Retina (tissue), 1 donor: Measurements from ENCODE around the gene MOAP1.
"Not testable (repeated sequence)": the region's sequence is repeated elsewhere in the genome, so short reads cannot be mapped to it uniquely, and the experiment has no call there.

ENCODE experiments used
- DNase-seq: peaks from one replicate; pipeline ENCODE4 v3.0.0-alpha.2; 2016

MOAP1 gene, protein sequence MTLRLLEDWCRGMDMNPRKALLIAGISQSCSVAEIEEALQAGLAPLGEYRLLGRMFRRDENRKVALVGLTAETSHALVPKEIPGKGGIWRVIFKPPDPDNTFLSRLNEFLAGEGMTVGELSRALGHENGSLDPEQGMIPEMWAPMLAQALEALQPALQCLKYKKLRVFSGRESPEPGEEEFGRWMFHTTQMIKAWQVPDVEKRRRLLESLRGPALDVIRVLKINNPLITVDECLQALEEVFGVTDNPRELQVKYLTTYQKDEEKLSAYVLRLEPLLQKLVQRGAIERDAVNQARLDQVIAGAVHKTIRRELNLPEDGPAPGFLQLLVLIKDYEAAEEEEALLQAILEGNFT

DNA sequence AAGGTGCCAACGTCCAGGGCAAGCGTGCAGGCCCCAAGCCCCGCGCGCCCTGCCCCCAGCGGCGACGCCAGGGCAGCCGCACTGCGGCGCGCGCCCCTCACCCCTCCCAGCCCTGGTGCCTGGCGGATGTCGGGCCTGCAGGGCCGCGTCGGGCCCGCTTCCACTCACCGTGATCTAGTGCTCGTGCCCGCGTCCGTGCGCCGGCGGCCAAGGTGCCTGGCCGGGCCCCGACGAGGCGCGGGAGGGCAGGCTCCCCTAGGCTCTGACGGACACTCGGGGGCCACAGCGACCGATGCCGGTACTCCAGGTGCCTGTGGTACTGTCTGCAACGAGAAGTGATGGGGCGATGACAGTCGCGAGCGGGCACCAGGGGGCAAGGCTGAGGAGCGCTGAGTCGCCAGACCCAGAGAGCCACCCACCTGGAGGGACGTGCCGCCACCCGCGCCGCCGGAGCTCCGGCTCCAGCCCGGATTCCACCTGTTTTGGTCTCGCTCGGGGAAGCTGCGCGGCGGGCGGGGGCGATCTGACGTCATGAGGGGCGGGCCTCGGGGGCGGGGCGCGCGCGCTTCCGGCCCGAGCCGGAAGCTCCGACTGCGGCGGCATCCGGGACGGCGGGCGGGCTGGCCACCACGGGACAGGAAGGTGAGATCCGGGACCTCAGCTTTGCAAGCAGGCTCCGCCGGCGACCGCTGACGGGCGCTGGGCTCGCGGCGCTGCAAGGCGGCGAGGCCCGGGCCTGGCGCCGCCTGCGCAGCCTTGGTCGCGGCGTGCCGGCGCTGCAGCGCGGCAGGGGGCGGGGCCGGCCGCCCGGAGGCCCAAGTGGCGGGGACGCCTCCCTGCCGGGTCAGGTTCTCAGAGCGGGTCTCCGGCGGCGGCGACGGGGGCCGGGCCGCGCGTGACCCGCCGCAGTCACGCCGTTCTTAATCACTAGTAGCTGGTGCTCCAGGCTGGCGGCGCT, at the start of gene MOAP1, which contains the start of gene LYSET:
TSS of gene MOAP1 (minus strand) at position 507 of the 958 bp plus-strand sequence. CDS start 655 bp downstream, outside the sequence.
TSS of gene LYSET (plus strand) at position 927 of the 958 bp plus-strand sequence. CDS start 89 bp downstream, outside the sequence.
- DNase-seq, result peak; percentile 96

DNA sequence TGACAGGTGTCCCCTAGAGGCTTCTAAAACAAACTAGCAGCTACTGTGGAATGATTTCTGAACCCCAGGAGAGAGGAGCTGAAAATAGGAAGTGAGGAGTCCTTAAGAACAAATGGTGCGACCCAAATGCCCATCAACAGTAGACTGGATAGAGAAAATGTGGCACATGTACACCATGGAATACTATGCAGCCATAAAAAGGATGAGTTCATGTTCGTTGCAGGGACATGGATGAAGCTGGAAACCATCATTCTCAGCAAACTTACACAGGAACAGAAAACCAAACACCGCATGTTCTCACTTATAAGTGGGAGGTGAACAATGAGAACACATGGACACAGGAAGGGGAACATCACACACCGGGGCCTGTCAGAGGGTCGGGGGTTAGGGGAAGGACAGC, 48.4 kb upstream of the MOAP1 start:
- DNase-seq, result not testable (repeated sequence)

DNA sequence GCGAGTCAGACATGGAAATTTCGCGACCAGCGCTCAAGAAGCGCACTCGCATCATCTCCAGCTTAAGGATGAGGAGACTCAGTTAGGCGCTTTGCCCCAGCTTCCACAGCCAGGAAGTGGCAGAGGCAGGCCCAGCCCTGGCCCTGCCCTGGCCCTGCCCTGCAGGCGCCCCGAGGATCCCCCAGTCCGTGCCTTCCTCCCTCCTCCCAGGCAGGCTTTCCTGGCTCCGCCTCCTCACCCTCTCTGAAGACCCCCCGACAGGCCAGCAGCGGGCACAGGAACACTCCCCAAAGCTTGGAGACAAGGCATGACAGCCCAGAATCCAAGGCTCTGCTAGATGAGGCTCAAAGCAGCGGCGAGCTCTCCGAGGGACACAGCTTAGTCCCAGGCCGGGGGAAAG, 47.5 kb upstream of the MOAP1 start:
- DNase-seq, result no peak

DNA sequence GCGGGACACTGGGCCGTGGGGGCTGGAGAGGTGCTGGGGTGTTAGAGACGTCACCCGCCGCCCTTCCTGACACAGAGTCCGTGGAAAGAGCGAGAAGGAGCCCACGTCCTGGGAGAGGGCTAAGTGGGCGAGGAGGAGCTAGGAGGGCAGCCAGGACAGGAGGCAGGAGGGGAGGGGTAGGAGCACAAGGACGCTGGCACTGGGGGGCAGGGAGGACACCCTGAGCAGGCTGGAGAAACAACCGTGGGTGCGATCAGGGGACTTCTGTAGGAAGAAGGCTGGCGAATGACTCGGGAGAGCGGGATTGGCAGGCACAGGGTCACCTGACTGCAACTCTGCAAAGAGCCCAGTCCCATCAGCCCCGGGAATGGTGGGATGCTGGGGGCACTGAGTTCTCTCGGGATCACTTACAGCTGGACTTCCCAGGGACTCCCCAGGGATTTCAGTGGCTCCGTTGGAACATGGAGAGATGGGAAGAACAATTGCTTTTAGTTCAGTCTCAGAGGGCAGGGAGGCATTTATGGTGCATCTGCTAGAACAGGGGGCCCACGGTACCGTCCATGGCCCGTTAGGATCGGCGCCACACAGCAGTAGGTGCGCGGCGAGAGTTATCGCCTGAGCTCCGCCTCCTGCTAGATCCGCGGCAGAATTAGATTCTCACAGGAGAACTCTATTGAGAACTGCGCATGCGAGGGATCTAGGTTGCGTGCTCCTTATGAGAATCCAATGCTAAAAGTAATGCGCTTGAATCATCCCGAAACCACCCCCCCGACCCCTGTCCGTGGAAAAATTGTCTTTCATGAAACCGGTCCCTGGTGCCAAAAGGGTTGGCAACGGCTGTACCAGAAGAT, 46.7 kb upstream of the MOAP1 start:
- peak; percentile 70 for DNase-seq

DNA sequence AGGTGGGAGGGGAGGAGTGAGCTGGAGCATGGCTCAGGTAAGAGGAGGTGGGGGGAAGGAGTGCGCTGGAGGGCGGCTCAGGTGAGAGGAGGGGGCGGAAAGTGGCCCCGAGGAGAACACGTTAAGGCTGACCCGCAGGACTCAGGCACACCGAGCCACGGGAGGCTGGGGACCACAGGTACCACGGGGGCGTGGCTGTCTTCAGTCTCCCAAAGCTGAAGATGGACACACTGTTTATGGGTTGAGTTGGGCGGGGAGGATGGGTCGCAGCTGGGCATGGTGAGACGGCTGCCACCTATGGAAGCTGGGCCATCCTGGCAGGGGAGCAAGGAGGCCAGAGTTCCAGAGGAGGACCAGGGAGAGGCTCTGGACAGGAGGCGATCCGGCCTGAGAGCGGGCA, 45.8 kb upstream of the MOAP1 start:
- no peak for DNase-seq

DNA sequence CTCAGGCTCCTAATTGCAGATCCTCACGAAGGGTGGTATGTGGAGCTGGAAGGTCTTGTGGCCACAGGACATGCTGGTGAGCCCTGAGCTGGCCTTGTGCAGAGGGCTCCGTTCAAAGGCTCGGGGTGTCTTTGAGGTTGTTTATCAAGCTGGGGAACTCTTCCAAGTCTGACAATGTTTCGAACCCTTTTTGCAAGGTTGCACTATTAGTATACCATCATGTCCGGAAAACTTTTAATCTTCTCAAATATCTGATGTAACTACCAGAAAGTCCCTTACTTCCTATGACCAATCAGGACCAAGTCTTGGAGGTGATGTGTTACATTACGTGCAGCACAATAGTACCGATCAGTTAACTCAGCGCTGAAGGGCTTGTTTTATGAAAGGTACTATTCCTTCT, 43.9 kb upstream of the MOAP1 start:
- DNase-seq, result no peak

DNA sequence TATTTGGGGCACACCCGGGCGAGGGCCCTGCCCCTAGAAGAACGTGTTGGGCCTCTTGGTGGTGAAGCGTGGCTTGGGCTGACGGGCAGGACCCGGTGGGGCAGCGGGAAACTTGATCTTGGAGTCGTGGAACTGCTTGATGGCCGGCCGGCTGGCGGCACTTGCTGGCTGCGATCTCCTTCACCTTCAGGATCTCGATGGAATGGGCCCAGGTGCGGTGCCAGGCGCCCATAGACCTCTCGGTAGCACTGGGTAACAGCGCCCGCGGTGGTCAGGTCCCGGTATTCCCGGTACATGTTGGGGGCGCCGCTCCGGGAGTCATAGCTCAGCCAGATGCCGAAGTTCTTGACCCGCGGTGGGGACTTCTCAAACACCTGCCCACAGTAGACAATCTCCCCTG, 38.9 kb upstream of the MOAP1 start:
- DNase-seq, result no peak

DNA sequence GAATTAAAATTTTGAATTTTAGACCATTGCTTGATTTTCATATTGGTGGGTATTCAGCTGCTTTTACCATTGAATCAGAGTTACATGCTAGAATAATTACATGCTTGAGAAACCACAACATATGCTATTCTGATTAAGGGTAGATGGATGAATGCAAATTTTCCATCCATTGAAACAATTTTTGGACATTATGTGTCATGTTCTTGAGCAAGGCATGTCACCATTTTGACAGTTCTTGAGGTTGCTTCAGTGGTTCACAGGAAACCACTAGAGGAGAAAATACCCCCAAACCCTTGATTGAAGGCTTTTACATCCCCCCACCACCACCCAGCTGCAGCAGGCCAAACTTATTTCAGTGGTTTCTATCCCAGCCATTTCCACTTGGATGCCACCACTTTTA, 35.8 kb upstream of the MOAP1 start:
- no peak for DNase-seq

DNA sequence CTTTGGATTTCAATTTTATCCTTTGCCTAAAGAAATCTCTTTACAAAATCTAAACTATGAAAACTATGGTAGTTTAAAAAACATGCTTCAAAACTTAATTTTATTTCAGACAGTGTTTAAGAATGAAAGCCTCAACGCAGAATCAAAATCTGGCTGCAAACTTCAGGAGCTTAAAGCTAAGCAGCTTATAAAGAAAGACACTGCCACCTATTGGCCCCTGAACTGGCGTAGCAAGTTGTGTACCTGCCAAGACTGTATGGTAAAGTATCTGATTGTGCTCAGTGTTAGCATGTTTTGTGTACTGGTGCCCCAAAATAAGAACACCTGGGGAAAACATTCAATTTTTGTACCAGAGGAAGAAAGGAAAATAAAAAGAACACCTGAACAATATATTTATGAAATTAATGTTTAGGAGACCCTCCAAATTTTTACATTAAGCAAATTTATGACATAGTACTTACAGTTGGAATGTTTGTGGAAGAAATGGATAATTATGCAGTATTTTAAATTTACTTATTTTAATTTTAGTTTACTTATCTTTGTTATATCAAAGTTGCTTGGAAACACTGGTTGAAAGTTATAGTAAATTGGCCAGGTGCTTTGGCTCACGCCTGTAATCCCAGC, 34.5 kb upstream of the MOAP1 start:
- DNase-seq, result no peak

DNA sequence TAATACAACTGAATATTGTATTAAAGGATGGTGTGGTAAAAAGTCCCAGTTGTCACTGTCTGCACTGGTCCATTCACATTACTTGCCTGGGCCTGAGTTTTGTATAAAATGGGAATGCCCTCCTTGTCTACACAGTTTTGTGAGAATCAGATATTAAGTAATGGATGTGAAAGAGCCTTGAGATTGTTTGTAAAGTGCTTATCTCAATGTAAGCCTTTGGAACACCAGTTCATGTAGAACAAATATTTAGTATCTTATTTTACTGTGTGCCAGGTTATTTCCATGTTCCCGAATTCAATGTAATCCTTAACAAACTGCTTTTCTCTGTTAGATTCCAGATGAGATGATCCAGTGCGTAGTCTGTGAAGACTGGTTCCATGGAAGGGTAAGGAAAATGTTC, 29.9 kb upstream of the MOAP1 start:
- no peak for DNase-seq

DNA sequence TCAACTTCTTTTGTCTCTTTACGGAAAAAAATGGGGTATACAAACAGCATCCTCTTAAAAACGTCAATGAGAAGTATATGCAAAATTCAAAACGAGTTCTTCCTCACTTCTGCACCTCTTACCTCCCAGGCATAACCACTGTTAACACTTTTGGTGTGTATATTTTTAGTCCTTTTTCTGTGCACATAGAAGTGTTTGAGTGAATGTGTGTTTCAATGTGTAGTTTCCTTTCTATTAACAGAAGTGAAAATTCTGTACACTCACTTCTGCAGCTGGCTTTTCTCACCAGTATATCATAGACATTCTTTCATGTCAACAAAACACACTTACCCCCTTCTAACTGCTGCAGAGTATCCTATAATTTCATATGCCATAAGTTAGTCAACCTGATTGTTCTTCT, 27.7 kb upstream of the MOAP1 start:
- DNase-seq, result no peak

DNA sequence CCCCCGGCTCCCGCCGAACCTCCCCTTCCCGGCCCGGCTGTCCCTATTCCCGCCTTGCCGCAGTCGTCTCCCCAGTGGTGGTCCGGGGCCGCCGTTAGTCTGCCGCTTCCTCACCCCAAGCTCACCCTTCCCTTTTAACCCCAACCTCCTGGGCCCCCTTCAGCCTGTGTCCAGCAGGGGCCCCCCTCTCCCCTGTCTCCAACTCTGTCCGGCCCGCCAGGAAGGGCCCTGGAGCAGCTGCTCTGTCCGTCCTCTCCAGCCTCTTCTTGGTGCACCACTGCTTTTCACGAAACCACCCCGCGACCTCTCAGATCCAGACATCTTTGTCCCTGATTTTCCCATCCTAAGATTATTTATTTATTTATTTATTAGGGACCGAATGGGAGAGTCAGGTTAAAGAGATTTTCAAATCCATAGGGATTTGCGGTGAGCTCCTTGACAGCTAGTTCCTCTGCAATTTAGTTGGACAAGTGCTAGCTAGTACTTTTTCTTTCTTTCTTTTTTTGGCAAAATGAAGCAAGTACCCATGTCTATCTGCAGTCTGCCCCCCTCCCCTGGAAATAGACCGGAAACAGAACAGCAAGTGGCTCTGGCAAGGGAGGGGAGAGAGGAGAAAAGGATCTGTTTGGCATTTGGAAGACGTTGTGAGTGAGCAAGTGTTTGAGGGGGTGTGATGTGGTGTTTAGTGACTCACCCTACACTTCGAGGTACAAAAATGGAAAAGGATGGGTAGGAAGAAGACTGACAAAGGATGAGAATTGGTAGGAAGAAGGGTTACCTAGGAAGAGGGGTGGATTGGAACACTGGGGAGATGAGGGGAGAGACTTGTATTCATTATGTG, 23.0 kb upstream of the MOAP1 start:
- no peak for DNase-seq

DNA sequence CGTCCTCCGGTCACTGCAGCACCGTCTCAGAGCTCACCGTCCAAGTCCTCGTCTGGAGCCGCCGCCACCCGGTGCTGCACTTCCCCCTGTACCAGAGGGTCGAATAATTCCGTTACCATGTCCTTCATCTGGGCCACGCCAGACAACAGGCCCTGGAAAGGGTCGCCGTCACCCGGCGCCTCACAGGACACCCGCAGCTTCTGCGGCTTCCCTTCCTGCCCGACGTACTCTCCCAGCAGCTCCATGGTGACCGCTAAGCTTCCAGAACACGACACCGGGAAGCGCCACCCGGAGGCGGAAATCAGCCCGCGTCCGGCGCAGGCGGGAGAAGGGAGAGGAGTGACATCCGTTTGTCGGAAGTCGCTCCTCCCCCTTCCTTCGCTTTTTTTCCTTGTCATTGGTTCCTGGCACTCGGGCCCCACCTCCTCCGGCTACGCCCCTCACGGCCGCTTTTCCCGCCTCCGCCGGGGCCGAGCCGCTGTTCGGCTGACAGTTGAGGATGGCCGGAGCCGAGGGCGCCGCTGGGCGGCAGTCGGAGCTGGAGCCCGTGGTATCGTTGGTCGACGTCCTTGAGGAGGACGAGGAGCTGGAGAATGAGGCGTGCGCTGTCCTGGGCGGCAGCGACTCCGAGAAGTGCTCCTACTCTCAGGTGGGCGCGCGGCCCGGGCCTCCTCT, 22.2 kb upstream of the MOAP1 start, which contains the start of the genes GON7 and UBR7:
TSS of gene GON7 (minus strand) at position 273 of the 675 bp plus-strand sequence. CDS start at position 245, 28 bp downstream.
TSS of gene UBR7 (plus strand) at position 464 of the 675 bp plus-strand sequence. CDS start at position 500, 36 bp downstream.
- peak; percentile 97 for DNase-seq

DNA sequence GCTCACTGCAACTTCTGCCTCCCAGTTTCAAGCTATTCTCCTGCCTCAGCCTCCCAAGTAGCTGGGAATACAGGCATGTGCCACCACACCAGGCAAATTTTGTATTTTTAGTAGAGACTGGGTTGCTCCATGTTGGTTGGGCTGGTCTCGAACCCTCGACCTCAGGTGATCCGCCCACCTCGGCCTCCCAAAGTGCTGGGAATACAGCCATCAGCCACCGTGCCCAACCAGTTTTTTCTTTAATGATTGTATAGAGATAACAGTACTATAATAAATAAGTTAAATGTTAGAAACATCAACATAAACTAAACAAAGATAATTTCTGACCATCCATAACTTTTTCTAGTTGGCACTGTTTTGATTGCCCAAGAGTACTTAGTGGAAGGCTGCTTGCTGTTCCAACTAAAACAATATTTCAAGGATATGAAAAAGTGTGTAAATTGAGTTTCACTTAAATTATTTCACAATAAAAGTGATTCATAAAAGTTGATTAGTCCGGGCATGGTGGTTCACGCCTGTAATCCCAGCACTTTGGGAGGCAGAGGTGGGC, 16.5 kb upstream of the MOAP1 start:
- no peak for DNase-seq

DNA sequence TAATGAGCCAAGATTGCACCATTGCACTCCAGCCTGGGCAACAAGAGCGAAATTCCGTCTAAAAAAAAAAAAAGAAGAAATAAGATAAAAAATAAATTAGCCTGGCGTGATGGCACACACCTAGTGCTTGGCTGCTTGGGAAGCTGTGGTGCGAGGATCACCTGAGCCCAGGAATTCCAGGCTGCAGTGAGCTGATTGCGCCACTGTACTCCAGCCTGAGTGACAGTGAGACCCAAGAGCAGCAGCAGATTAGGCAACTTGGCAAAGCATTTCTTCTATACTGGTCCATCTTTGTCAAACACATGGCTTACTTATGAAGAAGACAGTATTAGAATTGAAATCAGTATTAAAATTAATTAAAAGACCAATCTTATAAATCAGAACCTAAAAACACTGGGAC, 15.9 kb upstream of the MOAP1 start:
- DNase-seq, result no peak

DNA sequence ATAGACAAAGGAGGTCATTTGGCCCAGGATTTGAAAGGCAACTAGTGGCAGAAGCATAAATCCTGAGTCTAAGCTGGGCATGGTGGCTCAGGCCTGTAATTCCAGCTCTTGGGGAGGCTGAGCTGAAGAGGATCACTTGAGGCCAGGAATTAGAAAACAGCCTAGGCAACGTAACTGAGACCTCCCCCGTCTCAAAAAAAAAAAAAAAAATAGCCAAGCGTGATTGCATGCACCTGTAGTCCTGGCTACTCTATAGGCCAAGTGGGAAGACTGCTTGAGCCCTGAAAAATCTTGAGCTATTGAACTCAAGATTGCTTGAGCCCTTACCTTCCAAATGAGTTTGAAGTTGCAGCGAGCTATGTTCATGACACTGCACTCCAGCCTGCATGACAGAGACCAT, 14.3 kb upstream of the MOAP1 start:
- DNase-seq, result no peak

DNA sequence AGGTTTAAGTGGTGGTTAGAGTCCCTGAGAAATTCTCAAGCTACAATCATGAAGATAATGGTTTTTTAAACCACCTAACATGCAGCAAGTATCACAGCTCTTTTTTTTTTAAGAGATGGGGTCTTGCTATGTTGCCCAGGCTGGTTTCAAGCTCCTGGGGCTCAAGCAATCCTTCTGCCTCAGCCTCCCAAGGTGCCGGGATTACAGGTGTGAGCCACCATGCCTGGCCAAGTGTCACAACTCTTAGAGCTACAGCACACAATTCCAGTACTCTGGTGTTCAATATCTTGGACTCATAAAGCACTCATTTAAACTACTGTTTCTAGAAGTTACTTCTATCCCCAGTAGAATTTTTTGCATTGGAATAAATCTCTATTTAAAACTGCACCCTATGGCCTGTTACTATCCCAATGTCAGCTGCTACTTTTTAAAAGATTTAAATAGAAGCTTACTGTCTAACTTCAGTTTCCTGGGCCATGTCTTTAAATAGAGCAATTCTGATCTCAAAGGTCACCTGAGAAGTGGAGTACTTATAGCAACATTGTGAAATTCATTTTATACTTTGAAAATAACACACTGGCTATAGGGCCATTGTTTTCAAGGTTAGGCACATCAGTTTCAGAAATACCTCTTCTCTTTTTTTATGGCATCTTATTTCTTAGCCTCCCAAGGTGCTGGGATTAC, 10.8 kb upstream of the MOAP1 start:
- no peak for DNase-seq

DNA sequence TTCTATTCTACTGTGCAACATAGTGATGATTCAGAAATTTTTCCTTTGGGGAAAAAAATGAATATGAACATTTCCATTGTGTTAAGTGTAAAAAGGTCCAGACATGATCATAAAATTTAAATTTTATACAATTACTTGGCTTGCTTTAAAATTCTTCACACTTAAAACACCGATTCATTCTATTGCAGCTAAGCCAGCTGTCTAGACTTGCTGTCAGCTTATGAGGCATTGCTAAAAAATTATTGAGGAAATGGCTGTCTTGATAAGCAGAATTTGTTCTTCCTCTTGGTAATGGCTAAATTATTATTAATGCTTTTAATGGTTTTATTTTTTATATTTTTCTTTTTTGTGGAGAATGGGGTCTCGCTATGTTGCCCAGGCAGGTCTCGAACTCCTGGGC, 2.3 kb upstream of the MOAP1 start:
- no peak for DNase-seq

DNA sequence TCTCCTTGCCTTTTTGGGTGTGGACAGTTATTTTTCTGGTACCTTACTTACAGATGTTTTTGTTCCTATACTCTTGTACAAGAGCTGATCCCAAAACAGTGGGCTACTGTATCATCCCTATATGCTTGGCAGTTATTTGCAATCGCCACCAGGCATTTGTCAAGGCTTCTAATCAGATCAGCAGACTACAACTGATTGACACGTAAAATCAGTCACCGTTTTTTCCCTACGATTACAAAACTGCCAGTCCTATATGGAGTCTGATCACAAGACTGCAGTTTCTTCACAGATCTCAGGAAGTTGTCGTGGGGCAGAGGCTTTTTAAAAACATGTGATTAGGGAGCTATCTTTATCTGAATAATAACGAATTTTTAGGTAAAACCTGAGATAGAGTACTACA, 1.8 kb upstream of the MOAP1 start:
- DNase-seq, result no peak

DNA sequence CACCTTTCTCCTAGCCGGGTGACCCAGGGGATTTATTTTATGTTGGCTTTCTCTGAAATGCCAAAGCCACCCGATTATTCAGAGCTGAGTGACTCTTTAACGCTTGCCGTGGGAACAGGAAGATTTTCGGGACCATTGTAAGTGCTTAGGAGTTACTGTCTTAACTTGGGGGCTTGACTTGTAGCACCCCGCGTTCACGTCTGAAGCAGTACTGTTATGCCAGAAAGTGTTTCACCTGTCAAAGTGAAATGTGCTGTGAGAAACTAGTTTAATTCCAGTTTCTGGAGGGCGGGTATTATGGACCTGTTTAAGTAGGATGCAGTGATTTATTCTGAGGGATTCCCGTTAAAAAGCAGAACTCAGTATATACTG, 638 bp upstream of the MOAP1 start:
- peak; percentile 63 for DNase-seq
